HG02678 (cell line): ENCODE results near the gene ZPLD1.

ENCODE experiments used
- ATAC-seq: cut with Tn5 transposase; IDR thresholded peaks from one replicate; pipeline ENCODE4 v1.9.1; 2021; ENCODE audit warnings: mild to moderate bottlenecking, moderate library complexity; ENCODE audit not compliant: unreplicated experiment

Gene ZPLD1

GRCh38 chr3:102434715-102435114 is at the start of gene ZPLD1:
Gene ZPLD1, plus strand, starts transcription at chr3:102435015. Its CDS starts 3,473 bp downstream, at chr3:102438488.
- ATAC-seq, result no peak

- no peak for ATAC-seq
Observed at GRCh38 chr3:102390171-102390864, 44.5 kb upstream of the ZPLD1 start.

- no peak for ATAC-seq
Observed at GRCh38 chr3:102390916-102391315, 43.9 kb upstream of the ZPLD1 start.

- ATAC-seq, result no peak
Observed at GRCh38 chr3:102391491-102391890, 43.3 kb upstream of the ZPLD1 start.

GRCh38 chr3:102394517-102394916 is 40.3 kb upstream of the ZPLD1 start:
- ATAC-seq, result no peak

GRCh38 chr3:102398176-102398575 is 36.6 kb upstream of the ZPLD1 start:
- ATAC-seq, result no peak

- ATAC-seq, result no peak
Observed at GRCh38 chr3:102398666-102399065, 36.1 kb upstream of the ZPLD1 start.

GRCh38 chr3:102400142-102400541 is 34.7 kb upstream of the ZPLD1 start:
- ATAC-seq, result no peak

GRCh38 chr3:102400766-102401165 is 34.0 kb upstream of the ZPLD1 start:
- no peak for ATAC-seq

GRCh38 chr3:102410616-102411015 is 24.2 kb upstream of the ZPLD1 start:
- ATAC-seq, result no peak

GRCh38 chr3:102415553-102415952 is 19.3 kb upstream of the ZPLD1 start:
- peak; percentile 40 for ATAC-seq

GRCh38 chr3:102419786-102420185 is 15.0 kb upstream of the ZPLD1 start:
- ATAC-seq, result no peak

- ATAC-seq, result no peak
Observed at GRCh38 chr3:102441832-102442231, 7.0 kb downstream of the ZPLD1 start.

GRCh38 chr3:102443021-102443420 is 8.2 kb downstream of the ZPLD1 start:
- ATAC-seq, result no peak

GRCh38 chr3:102444101-102444500 is 9.3 kb downstream of the ZPLD1 start:
- no peak for ATAC-seq

- ATAC-seq, result no peak
Observed at GRCh38 chr3:102447272-102447671, 12.5 kb downstream of the ZPLD1 start.

- ATAC-seq, result no peak
Observed at GRCh38 chr3:102449341-102449740, 14.5 kb downstream of the ZPLD1 start.

- no peak for ATAC-seq
Observed at GRCh38 chr3:102449930-102450329, 15.1 kb downstream of the ZPLD1 start.

GRCh38 chr3:102450976-102451375 is 16.2 kb downstream of the ZPLD1 start:
- ATAC-seq, result no peak

- no peak for ATAC-seq
Observed at GRCh38 chr3:102451543-102451942, 16.7 kb downstream of the ZPLD1 start.

GRCh38 chr3:102454181-102454580 is 19.4 kb downstream of the ZPLD1 start:
- ATAC-seq, result no peak

- no peak for ATAC-seq
Observed at GRCh38 chr3:102457644-102458043, 22.8 kb downstream of the ZPLD1 start.

GRCh38 chr3:102460579-102460978 is 25.8 kb downstream of the ZPLD1 start:
- no peak for ATAC-seq
